ENCODE results near the gene SNX8.

Gene SNX8

GRCh38 chr7:2219606-2220005 lies 94.6 kb downstream of the SNX8 start:
- H3K79me2 ChIP-seq (ENCODE audit: insufficient read depth, low read depth): no peaks in the 10 kb centered on the region; the same call in 1 of the 2 replicates
- H3K36me3 ChIP-seq (ENCODE audit: insufficient read depth): peaks cover 12% of the 10 kb centered on the region; the same call in 1 of the 2 replicates
- no peak overlapping the region for H3K27ac ChIP-seq
- H4K20me1 ChIP-seq (ENCODE audit: insufficient read depth): no peaks in the 10 kb centered on the region
- H3K4me1 ChIP-seq (ENCODE audit: low read depth, poor library complexity, severe bottlenecking): no peaks in the 10 kb centered on the region
- H3K4me3 ChIP-seq (IDR thresholded peaks at IDR 0.05; ENCODE audit: insufficient read depth, low read depth, low read length): no peak overlapping the region
- no peak overlapping the region for H3K4me2 ChIP-seq
- no peak overlapping the region for H2AFZ ChIP-seq (ENCODE audit: low read depth)
- H3K9ac ChIP-seq: no peak overlapping the region
- H3K27me3 ChIP-seq (ENCODE audit: insufficient read depth, low read depth): no peaks in the 10 kb centered on the region
- TF ChIP-seq, protein P1, sequence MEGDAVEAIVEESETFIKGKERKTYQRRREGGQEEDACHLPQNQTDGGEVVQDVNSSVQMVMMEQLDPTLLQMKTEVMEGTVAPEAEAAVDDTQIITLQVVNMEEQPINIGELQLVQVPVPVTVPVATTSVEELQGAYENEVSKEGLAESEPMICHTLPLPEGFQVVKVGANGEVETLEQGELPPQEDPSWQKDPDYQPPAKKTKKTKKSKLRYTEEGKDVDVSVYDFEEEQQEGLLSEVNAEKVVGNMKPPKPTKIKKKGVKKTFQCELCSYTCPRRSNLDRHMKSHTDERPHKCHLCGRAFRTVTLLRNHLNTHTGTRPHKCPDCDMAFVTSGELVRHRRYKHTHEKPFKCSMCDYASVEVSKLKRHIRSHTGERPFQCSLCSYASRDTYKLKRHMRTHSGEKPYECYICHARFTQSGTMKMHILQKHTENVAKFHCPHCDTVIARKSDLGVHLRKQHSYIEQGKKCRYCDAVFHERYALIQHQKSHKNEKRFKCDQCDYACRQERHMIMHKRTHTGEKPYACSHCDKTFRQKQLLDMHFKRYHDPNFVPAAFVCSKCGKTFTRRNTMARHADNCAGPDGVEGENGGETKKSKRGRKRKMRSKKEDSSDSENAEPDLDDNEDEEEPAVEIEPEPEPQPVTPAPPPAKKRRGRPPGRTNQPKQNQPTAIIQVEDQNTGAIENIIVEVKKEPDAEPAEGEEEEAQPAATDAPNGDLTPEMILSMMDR (conservative IDR thresholded peaks at IDR 0.05; ENCODE audit: low read depth, low read length): no peak

- H3K27me3 ChIP-seq (ENCODE audit: insufficient read depth, low read depth): no peaks in the 10 kb centered on the region
- H3K27ac ChIP-seq: no peak overlapping the region
- H3K79me2 ChIP-seq (ENCODE audit: insufficient read depth, low read depth): no peaks in the 10 kb centered on the region; the same call in 1 of the 2 replicates
- no peak overlapping the region for H2AFZ ChIP-seq (ENCODE audit: low read depth)
- H3K4me2 ChIP-seq: no peak overlapping the region
- no peak overlapping the region for H3K4me3 ChIP-seq (IDR thresholded peaks at IDR 0.05; ENCODE audit: insufficient read depth, low read depth, low read length)
- no peaks in the 10 kb centered on the region for H4K20me1 ChIP-seq (ENCODE audit: insufficient read depth)
- peaks cover 12% of the 10 kb centered on the region; the same call in 1 of the 2 replicates for H3K36me3 ChIP-seq (ENCODE audit: insufficient read depth)
- no peak overlapping the region for H3K9ac ChIP-seq
- no peaks in the 10 kb centered on the region for H3K4me1 ChIP-seq (ENCODE audit: low read depth, poor library complexity, severe bottlenecking)
- TF ChIP-seq, protein P1 (conservative IDR thresholded peaks at IDR 0.05; ENCODE audit: low read depth, low read length): no peak
Observed at GRCh38 chr7:2219136-2219535, 95.1 kb downstream of the SNX8 start.

GRCh38 chr7:2218444-2218785 lies 95.8 kb downstream of the SNX8 start:
- H2AFZ ChIP-seq (ENCODE audit: low read depth): no peak overlapping the region
- H3K79me2 ChIP-seq (ENCODE audit: insufficient read depth, low read depth): no peaks in the 10 kb centered on the region; the same call in 1 of the 2 replicates
- no peak overlapping the region for H3K4me2 ChIP-seq
- TF ChIP-seq, protein P1 (conservative IDR thresholded peaks at IDR 0.05; ENCODE audit: low read depth, low read length): no peak
- H3K9ac ChIP-seq: no peak overlapping the region
- no peaks in the 10 kb centered on the region for H3K27me3 ChIP-seq (ENCODE audit: insufficient read depth, low read depth)
- no peaks in the 10 kb centered on the region for H4K20me1 ChIP-seq (ENCODE audit: insufficient read depth)
- H3K27ac ChIP-seq: no peak overlapping the region
- peaks cover 14% of the 10 kb centered on the region; the same call in 1 of the 2 replicates for H3K36me3 ChIP-seq (ENCODE audit: insufficient read depth)
- no peaks in the 10 kb centered on the region for H3K4me1 ChIP-seq (ENCODE audit: low read depth, poor library complexity, severe bottlenecking)
- H3K4me3 ChIP-seq (IDR thresholded peaks at IDR 0.05; ENCODE audit: insufficient read depth, low read depth, low read length): no peak overlapping the region

DNA sequence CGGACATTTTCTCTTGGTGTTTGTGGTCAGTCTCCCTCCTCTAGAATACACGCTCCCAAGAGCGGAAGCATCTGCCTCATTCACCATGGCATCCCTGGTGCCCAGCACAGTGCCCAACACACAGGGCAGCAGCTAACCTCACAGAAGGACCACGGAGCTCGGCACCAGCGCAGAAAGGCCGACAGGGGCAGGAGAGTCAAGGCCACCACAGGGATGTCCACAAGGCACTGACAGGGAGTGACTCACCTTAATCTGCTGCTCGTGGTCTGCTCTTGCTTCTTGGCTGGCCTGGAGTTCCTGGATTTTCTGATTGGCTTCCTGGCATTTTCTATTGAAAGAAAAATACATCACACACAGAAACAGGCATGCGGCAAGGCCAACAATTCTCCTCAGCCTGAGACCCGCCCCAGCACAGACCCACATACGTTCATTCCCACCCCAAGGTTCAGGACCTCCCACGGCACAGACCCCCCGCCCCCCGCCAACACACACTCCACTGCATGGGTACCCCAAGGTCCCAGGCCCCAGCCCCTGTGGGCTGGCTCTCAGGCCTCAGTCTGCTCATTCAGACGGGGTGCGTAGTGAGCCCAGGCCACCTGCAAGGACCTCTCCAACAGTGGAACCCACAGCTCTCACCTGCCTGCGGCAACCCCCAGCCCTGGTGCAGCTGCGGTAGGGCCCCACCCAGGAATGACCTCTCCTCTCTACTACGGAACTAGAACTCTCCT lies 96.4 kb downstream of the SNX8 start:
- no peak overlapping the region for H2AFZ ChIP-seq (ENCODE audit: low read depth)
- H3K9ac ChIP-seq: no peak overlapping the region
- no peaks in the 10 kb centered on the region; the same call in 1 of the 2 replicates for H3K79me2 ChIP-seq (ENCODE audit: insufficient read depth, low read depth)
- H3K4me1 ChIP-seq (ENCODE audit: low read depth, poor library complexity, severe bottlenecking): no peaks in the 10 kb centered on the region
- H4K20me1 ChIP-seq (ENCODE audit: insufficient read depth): no peaks in the 10 kb centered on the region
- H3K4me2 ChIP-seq: no peak overlapping the region
- no peaks in the 10 kb centered on the region for H3K27me3 ChIP-seq (ENCODE audit: insufficient read depth, low read depth)
- no peak overlapping the region for H3K4me3 ChIP-seq (IDR thresholded peaks at IDR 0.05; ENCODE audit: insufficient read depth, low read depth, low read length)
- H3K27ac ChIP-seq: no peak overlapping the region
- H3K36me3 ChIP-seq (ENCODE audit: insufficient read depth): peaks cover 17% of the 10 kb centered on the region; the same call in 1 of the 2 replicates
- TF ChIP-seq, protein P1 (conservative IDR thresholded peaks at IDR 0.05; ENCODE audit: low read depth, low read length): no peak

Data from KMS-11 (cell line).